ENCODE measurements around the gene RNH1. TPM values are rescaled to one million over a fixed set of nuclear protein-coding genes. Genes with fewer than 3 reads are reported as not detected.

The RNH1 gene
- total and polyA plus RNA-seq, 2 of the 8 experiments (the other 6 are each of a cell fraction or from before 2014, with no cell fraction given), result 48.7 to 49.8 TPM

DNA sequence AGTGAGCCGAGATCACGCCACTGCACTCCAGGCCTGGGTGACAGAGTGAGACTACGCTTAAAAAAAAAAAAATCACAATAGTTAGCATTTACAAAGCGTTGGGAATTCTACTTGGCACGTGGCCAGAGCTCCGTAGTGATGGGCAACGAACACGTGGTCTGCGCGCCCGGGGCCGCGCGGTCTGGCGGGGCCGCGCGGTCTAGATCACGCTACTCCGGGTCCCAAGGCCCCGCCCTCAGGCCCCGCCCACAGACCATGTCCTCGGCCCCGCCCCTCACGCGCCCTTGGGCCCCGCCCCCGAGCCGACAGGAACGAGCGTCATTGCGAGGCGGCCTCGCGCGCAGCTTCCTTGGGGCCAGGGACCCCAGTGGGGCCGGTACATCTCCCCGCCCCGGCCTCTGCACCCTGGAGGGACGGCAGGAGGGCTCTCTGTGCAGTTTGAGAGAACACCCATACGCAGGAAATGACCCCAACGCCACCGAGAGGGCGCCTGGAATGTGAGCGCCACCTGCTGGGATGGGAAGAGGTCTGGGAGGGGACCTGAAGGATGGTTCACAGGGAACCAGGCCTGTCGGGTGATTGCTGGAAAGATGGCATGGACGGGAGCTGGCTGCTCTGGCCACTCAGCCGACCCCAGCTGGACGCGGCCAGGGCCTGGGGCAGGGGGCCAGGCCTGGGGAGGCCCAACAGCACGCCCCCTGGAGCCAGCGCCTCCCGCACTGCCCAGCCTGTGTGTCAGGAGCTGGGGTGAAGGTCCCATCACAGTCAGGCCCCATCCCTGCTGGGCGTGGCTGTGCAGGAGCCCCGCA is 58.9 kb downstream of the RNH1 start (continued):
- TF ChIP-seq PHF8 (conservative IDR thresholded peaks at IDR 0.05; ENCODE audit: low read depth, low read length) (peak; percentile 75), SRF (IDR thresholded peaks at IDR 0.05; ENCODE audit: low read depth, low read length) (no peak), RFX5 (IDR thresholded peaks at IDR 0.05; ENCODE audit: borderline replicate concordance, low read depth, low read length) (no peak), POLR2AphosphoS5 (IDR thresholded peaks at IDR 0.05; ENCODE audit: low read depth, low read length) (peak; percentile 25; the same call in 1 of the 2 replicates), CREB1 (IDR thresholded peaks at IDR 0.05) (peak; percentile 67), SUZ12 (IDR thresholded peaks at IDR 0.05; ENCODE audit: low read length) (no peak), SP4 (IDR thresholded peaks at IDR 0.05; ENCODE audit: low read length) (peak; percentile 56; the same call in 1 of the 2 replicates), TAF7 (optimal IDR thresholded peaks at IDR 0.05; ENCODE audit: borderline replicate concordance, low read depth, low read length) (peak; percentile 30), TAF1 (IDR thresholded peaks at IDR 0.05; ENCODE audit: low read depth, low read length) (peak; percentile 52; the same call in 1 of the 2 replicates)
- TF ChIP-seq, protein P1, sequence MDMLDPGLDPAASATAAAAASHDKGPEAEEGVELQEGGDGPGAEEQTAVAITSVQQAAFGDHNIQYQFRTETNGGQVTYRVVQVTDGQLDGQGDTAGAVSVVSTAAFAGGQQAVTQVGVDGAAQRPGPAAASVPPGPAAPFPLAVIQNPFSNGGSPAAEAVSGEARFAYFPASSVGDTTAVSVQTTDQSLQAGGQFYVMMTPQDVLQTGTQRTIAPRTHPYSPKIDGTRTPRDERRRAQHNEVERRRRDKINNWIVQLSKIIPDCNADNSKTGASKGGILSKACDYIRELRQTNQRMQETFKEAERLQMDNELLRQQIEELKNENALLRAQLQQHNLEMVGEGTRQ (IDR thresholded peaks at IDR 0.05; ENCODE audit: low read length), result peak; percentile 82
- TF ChIP-seq, protein P2, sequence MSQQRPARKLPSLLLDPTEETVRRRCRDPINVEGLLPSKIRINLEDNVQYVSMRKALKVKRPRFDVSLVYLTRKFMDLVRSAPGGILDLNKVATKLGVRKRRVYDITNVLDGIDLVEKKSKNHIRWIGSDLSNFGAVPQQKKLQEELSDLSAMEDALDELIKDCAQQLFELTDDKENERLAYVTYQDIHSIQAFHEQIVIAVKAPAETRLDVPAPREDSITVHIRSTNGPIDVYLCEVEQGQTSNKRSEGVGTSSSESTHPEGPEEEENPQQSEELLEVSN (IDR thresholded peaks at IDR 0.05), result peak; percentile 96
- TF ChIP-seq, protein P3, sequence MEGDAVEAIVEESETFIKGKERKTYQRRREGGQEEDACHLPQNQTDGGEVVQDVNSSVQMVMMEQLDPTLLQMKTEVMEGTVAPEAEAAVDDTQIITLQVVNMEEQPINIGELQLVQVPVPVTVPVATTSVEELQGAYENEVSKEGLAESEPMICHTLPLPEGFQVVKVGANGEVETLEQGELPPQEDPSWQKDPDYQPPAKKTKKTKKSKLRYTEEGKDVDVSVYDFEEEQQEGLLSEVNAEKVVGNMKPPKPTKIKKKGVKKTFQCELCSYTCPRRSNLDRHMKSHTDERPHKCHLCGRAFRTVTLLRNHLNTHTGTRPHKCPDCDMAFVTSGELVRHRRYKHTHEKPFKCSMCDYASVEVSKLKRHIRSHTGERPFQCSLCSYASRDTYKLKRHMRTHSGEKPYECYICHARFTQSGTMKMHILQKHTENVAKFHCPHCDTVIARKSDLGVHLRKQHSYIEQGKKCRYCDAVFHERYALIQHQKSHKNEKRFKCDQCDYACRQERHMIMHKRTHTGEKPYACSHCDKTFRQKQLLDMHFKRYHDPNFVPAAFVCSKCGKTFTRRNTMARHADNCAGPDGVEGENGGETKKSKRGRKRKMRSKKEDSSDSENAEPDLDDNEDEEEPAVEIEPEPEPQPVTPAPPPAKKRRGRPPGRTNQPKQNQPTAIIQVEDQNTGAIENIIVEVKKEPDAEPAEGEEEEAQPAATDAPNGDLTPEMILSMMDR (IDR thresholded peaks at IDR 0.05; ENCODE audit: control extremely low read depth in 1 of 3, insufficient read depth in 1 of 3, low read depth in 1 of 3, low read length in 3 of 3), result peak in 2 of 3 experiments; percentile 62 to 80; a peak in 3 of 4 replicates

Data from H1 (cell line).